Ishikawa (cell line): ENCODE data around the gene PPP2R2C.

Source experiments
- CEBPB ChIP-seq: IDR thresholded peaks from 2 replicates; pipeline ENCODE4 v1.6.1; 2012
- EP300 ChIP-seq: IDR thresholded peaks from 2 replicates; pipeline ENCODE4 v1.6.1; 2012; ENCODE audit warnings: borderline replicate concordance
- RAD21 ChIP-seq: IDR thresholded peaks from 2 replicates; pipeline ENCODE4 v1.6.1; 2012; ENCODE audit warnings: low read depth
- REST ChIP-seq: IDR thresholded peaks from 2 replicates; pipeline ENCODE4 v1.6.1; 2012; ENCODE audit warnings: low read depth, mild to moderate bottlenecking
- TEAD4 ChIP-seq: IDR thresholded peaks from 2 replicates; pipeline ENCODE4 v1.6.1; 2012
- TF ChIP-seq, protein P1 (sequence below): IDR thresholded peaks from 2 replicates; pipeline ENCODE4 v1.6.1; 2012

DNA sequence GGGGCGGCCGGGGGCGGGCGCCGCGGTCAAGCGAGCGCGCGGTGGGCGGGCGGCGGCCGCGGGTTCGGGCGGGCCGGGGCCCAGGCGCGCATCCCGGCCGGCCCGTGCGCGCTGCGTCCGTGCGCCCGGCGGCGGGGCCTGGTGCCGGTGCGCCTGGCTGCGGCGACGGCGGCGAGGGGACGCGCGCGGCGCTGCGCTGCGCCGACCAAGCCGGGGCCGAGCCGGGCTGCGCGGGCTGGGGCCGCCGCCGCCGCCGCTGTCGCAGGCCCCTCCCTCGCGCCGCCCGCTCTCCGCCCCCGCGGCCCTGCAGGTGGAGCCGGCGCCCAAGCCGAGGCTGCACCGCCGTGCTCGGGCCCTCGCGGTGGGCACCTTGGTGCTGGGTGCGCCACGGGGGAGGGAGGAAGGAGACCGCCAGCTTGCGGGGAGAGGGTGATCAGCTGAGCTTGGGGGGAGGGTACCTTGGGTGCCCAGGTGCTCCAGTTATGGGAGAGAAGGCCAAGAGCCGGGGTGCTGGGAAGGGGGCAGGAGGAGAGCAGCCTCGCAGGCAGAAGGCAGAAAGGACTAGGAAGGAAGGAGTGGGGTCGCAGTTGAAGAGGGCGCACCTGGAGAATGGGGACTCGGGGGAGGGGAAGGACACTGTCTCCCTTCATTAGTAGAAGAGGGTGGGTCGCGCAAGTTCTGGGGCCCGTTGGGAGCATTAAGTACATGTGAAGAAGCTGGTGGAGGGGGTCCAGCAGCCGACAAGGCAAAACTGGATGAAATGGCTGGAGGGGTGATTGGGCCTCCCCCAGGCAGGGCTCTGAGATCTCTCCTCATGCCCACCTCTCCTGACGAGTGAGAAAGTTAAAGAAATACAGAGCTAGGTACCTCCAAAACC, at the start of gene PPP2R2C:
- TF ChIP-seq EP300 (no peak), RAD21 (no peak), CEBPB (no peak), REST (no peak), TEAD4 (no peak)
- TF ChIP-seq, protein P1, sequence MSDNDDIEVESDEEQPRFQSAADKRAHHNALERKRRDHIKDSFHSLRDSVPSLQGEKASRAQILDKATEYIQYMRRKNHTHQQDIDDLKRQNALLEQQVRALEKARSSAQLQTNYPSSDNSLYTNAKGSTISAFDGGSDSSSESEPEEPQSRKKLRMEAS: no peak
